GM18873 (cell line): ENCODE results near the gene CRYBG3.
"Not testable (repeated sequence)": the region's sequence is repeated elsewhere in the genome, so short reads cannot be mapped to it uniquely, and the experiment has no call there.

Experiments
- ATAC-seq: cut with Tn5 transposase; IDR thresholded peaks from one replicate; pipeline ENCODE4 v1.9.1; 2021; ENCODE audit warnings: mild to moderate bottlenecking, moderate library complexity, moderate number of reproducible peaks; ENCODE audit not compliant: unreplicated experiment, low FRiP score

Gene CRYBG3

GRCh38 chr3:97833184-97833583 lies 11.4 kb downstream of the CRYBG3 start:
- ATAC-seq, result not testable (repeated sequence)

GRCh38 chr3:97835761-97836160 lies 13.9 kb downstream of the CRYBG3 start:
- no peak for ATAC-seq

- no peak for ATAC-seq
Observed at GRCh38 chr3:97838393-97838792, 16.6 kb downstream of the CRYBG3 start.

GRCh38 chr3:97839944-97840343 lies 18.1 kb downstream of the CRYBG3 start:
- no peak for ATAC-seq

- no peak for ATAC-seq
Observed at GRCh38 chr3:97841304-97841703, 19.5 kb downstream of the CRYBG3 start.

GRCh38 chr3:97841956-97842355 lies 20.1 kb downstream of the CRYBG3 start:
- ATAC-seq, result no peak

GRCh38 chr3:97848779-97849178 lies 27.0 kb downstream of the CRYBG3 start:
- no peak for ATAC-seq

GRCh38 chr3:97857401-97857800 lies 35.6 kb downstream of the CRYBG3 start:
- ATAC-seq, result no peak

- no peak for ATAC-seq
Observed at GRCh38 chr3:97860364-97860763, 38.6 kb downstream of the CRYBG3 start.

GRCh38 chr3:97862582-97862981 lies 40.8 kb downstream of the CRYBG3 start:
- no peak for ATAC-seq

- ATAC-seq, result no peak
Observed at GRCh38 chr3:97863031-97863430, 41.2 kb downstream of the CRYBG3 start.

- no peak for ATAC-seq
Observed at GRCh38 chr3:97863775-97864174, 42.0 kb downstream of the CRYBG3 start.

GRCh38 chr3:97871186-97871585 lies 49.4 kb downstream of the CRYBG3 start:
- ATAC-seq, result no peak

GRCh38 chr3:97871801-97872524 lies 50.2 kb downstream of the CRYBG3 start:
- no peak for ATAC-seq

- no peak for ATAC-seq
Observed at GRCh38 chr3:97872525-97873042, 50.8 kb downstream of the CRYBG3 start.

GRCh38 chr3:97880267-97880666 lies 58.5 kb downstream of the CRYBG3 start:
- ATAC-seq, result no peak

- ATAC-seq, result no peak
Observed at GRCh38 chr3:97882975-97883598, 61.3 kb downstream of the CRYBG3 start.

- no peak for ATAC-seq
Observed at GRCh38 chr3:97883736-97884135, 61.9 kb downstream of the CRYBG3 start.

GRCh38 chr3:97884586-97885123 lies 62.8 kb downstream of the CRYBG3 start:
- ATAC-seq, result no peak

GRCh38 chr3:97885931-97886824 lies 64.4 kb downstream of the CRYBG3 start:
- ATAC-seq, result no peak

GRCh38 chr3:97889814-97890213 lies 68.0 kb downstream of the CRYBG3 start:
- ATAC-seq, result no peak
